H1 (cell line): Measurements from ENCODE around the gene AMN1. TPM values are rescaled to one million over a fixed set of nuclear protein-coding genes. Genes with fewer than 3 reads are reported as not detected.
A peak's percentile ranks its signal among the peaks of the same experiment; 100 is the strongest.

Experiments
- CTCF ChIA-PET: fragments of 300-600 bp; sonication (Branson Sonifier 250); formaldehyde crosslinking; loops from one replicate; lab custom pipeline; 2021; ENCODE audit not compliant: partially characterized antibody; lab: Charles Lee
- POLR2A ChIA-PET: fragments of 300-600 bp; sonication (Branson Sonifier 250); formaldehyde crosslinking; loops from one replicate; lab custom pipeline; 2021; ENCODE audit warnings: inconsistent platforms; ENCODE audit not compliant: partially characterized antibody; lab: Charles Lee
- DNase-seq, 2 experiments: peaks; one replicate each; pipeline versions ENCODE4 v3.0.0 to v3.0.0-alpha.2; 2010 to 2022; ENCODE audit warnings: low spot score in 2 of 2, low read depth in 1 of 2, mixed read lengths in 1 of 2
- FAIRE-seq: peaks from 2 replicates; lab custom pipeline; 2011; peaks lifted over from hg19 to GRCh38; lab: Jason Lieb, UNC
- H2AFZ ChIP-seq: 2 replicates; pipeline ENCODE4 v1.8.1; 2012; ENCODE audit warnings: low read length, inconsistent platforms
- H2AK5ac ChIP-seq: 2 replicates; pipeline ENCODE4 v1.6.1; 2013; ENCODE audit warnings: low read depth, low read length
- H2BK120ac ChIP-seq: replicated peaks from 2 replicates; pipeline ENCODE3; 2013; ENCODE audit warnings: low read depth, low read length, inconsistent platforms
- H2BK12ac ChIP-seq: 2 replicates; pipeline ENCODE4 v1.6.1; 2013; ENCODE audit warnings: low read depth, low read length
- H2BK15ac ChIP-seq: 2 replicates; pipeline ENCODE4 v1.6.1; 2013; ENCODE audit warnings: low read length
- H2BK20ac ChIP-seq: 2 replicates; pipeline ENCODE4 v1.6.1; 2013; ENCODE audit warnings: low read length
- H2BK5ac ChIP-seq: 2 replicates; pipeline ENCODE4 v1.6.1; 2013; ENCODE audit warnings: low read depth, low read length
- H3K14ac ChIP-seq: 2 replicates; pipeline ENCODE4 v1.6.1; 2013; ENCODE audit warnings: inconsistent platforms; ENCODE audit not compliant: insufficient read length
- H3K18ac ChIP-seq: 2 replicates; pipeline ENCODE4 v1.6.1; 2013; ENCODE audit warnings: low read length; ENCODE audit errors: extremely low read depth
- H3K23ac ChIP-seq: 2 replicates; pipeline ENCODE4 v1.6.1; 2013; ENCODE audit warnings: inconsistent platforms; ENCODE audit not compliant: insufficient read length
- H3K23me2 ChIP-seq: 2 replicates; pipeline ENCODE4 v1.6.1; 2013; ENCODE audit warnings: low read depth, low read length
- H3K27ac ChIP-seq: 2 replicates; pipeline ENCODE4 v1.6.1; 2011; ENCODE audit warnings: low read depth, low read length, inconsistent platforms
- H3K27me3 ChIP-seq, 4 experiments: replicated peaks in 1 of 4; 1 replicate in 1 of 4; 2 replicates in 3 of 4; pipeline versions ENCODE4 v1.6.1 to v1.8.1; 2011 to 2013; ENCODE audit warnings: low read length in 3 of 4, mild to moderate bottlenecking in 3 of 4, inconsistent platforms in 2 of 4, mixed read lengths in 2 of 4, moderate library complexity in 1 of 4; ENCODE audit not compliant: control insufficient read depth in 3 of 4, insufficient read depth in 3 of 4; ENCODE audit errors: extremely low read depth in 1 of 4
- H3K36me3 ChIP-seq, 4 experiments: 2 replicates each; pipeline versions ENCODE4 v1.6.1 to v1.8.1; 2011 to 2013; ENCODE audit warnings: mild to moderate bottlenecking in 4 of 4, low read length in 3 of 4, moderate library complexity in 2 of 4, control low read depth in 1 of 4, inconsistent platforms in 1 of 4; ENCODE audit not compliant: insufficient read depth in 4 of 4, control insufficient read depth in 2 of 4
- H3K4ac ChIP-seq: replicated peaks from 2 replicates; pipeline ENCODE3; 2013; ENCODE audit warnings: low read length, low read depth, mixed read lengths, inconsistent platforms; ENCODE audit not compliant: insufficient read length
- H3K4me1 ChIP-seq, 4 experiments: replicated peaks in 1 of 4; 1 replicate in 1 of 4; 2 replicates in 3 of 4; pipeline versions ENCODE4 v1.6.1 to v1.8.1; 2011 to 2013; ENCODE audit warnings: low read length in 3 of 4, inconsistent platforms in 2 of 4, mixed read lengths in 1 of 4; ENCODE audit not compliant: insufficient read depth in 4 of 4, control insufficient read depth in 3 of 4
- H3K4me2 ChIP-seq, 2 experiments: 2 replicates each; pipeline versions ENCODE4 v1.6.1 to v1.8.1; 2011 to 2013; ENCODE audit warnings: low read depth in 2 of 2, low read length in 2 of 2, control low read depth in 1 of 2, inconsistent platforms in 1 of 2, mild to moderate bottlenecking in 1 of 2; ENCODE audit not compliant: insufficient read depth in 1 of 2
- H3K4me3 ChIP-seq, 4 experiments: fragments of 200-600, 300-600 bp in 1 of 4; sonication (generic), shearing (Covaris generic), sonication (Bioruptor Twin) in 1 of 4; 2 replicates each; pipeline versions ENCODE4 v1.5.1 to v1.8.1; 2011 to 2016; ENCODE audit warnings: low read length in 4 of 4, low read depth in 3 of 4, control low read depth in 2 of 4, inconsistent platforms in 2 of 4, mild to moderate bottlenecking in 2 of 4, mixed read lengths in 1 of 4, moderate library complexity in 1 of 4; ENCODE audit not compliant: insufficient read depth in 2 of 4; ENCODE audit errors: extremely low read depth in 1 of 4
- H3K56ac ChIP-seq: replicated peaks from 2 replicates; pipeline ENCODE3; 2013; ENCODE audit warnings: low read depth, mild to moderate bottlenecking, mixed read lengths, low read length, inconsistent platforms; ENCODE audit not compliant: insufficient read length
- H3K79me1 ChIP-seq: 2 replicates; pipeline ENCODE4 v1.6.1; 2013; ENCODE audit warnings: low read depth, low read length, control low read depth
- H3K79me2 ChIP-seq, 2 experiments: 2 replicates each; pipeline versions ENCODE4 v1.6.1 to v1.8.1; 2012 to 2013; ENCODE audit warnings: low read length in 2 of 2, mild to moderate bottlenecking in 2 of 2, inconsistent platforms in 1 of 2; ENCODE audit not compliant: insufficient read depth in 2 of 2, control insufficient read depth in 1 of 2
- H3K9ac ChIP-seq, 4 experiments: replicated peaks in 1 of 4; 1 replicate in 1 of 4; 2 replicates in 3 of 4; pipeline versions ENCODE4 v1.6.1 to v1.8.1; 2011 to 2013; ENCODE audit warnings: low read depth in 3 of 4, low read length in 3 of 4, control low read depth in 2 of 4, mild to moderate bottlenecking in 2 of 4, moderate library complexity in 2 of 4, inconsistent platforms in 1 of 4; ENCODE audit errors: extremely low read depth in 1 of 4
- H3K9me3 ChIP-seq, 2 experiments: 2 replicates each; pipeline versions ENCODE4 v1.6.1 to v1.8.1; 2012 to 2013; ENCODE audit warnings: mild to moderate bottlenecking in 2 of 2, moderate library complexity in 2 of 2, control low read depth in 1 of 2, inconsistent platforms in 1 of 2, low read depth in 1 of 2, low read length in 1 of 2, mixed read lengths in 1 of 2; ENCODE audit not compliant: insufficient read depth in 2 of 2
- H4K20me1 ChIP-seq, 2 experiments: replicated peaks in 1 of 2; 2 replicates each; pipeline versions ENCODE3 to v1.8.1; 2011 to 2013; ENCODE audit warnings: inconsistent platforms in 2 of 2, low read length in 2 of 2, mild to moderate bottlenecking in 1 of 2; ENCODE audit not compliant: insufficient read depth in 2 of 2, control insufficient read depth in 1 of 2
- H4K5ac ChIP-seq: 2 replicates; pipeline ENCODE4 v1.6.1; 2013; ENCODE audit warnings: low read length, low read depth, mixed read lengths, inconsistent platforms; ENCODE audit not compliant: insufficient read length
- H4K8ac ChIP-seq: 2 replicates; pipeline ENCODE4 v1.8.0; 2013; ENCODE audit warnings: mild to moderate bottlenecking, moderate library complexity, low read length, inconsistent platforms; ENCODE audit not compliant: insufficient read depth; ENCODE audit errors: extremely low read depth
- H4K91ac ChIP-seq: replicated peaks from 2 replicates; pipeline ENCODE3; 2013; ENCODE audit warnings: low read length, mixed read lengths, inconsistent platforms; ENCODE audit not compliant: insufficient read length
- CREB1 ChIP-seq: IDR thresholded peaks from 2 replicates; pipeline ENCODE4 v1.6.1; 2012; ENCODE audit warnings: inconsistent platforms
- EZH2 ChIP-seq: fragments of 200-600 bp; sonication (generic); IDR thresholded peaks from 2 replicates; pipeline ENCODE4 v1.7.1; 2012; ENCODE audit warnings: low read depth, mild to moderate bottlenecking, moderate library complexity, low read length, inconsistent platforms; ENCODE audit not compliant: severe bottlenecking
- JUN ChIP-seq: IDR thresholded peaks from 2 replicates; pipeline ENCODE4 v1.6.1; 2011; ENCODE audit warnings: low read depth, mild to moderate bottlenecking, improper control_type of control experiment, low read length
- KDM1A ChIP-seq: fragments of 200-600, 300-600 bp; sonication (generic); IDR thresholded peaks from 2 replicates; pipeline ENCODE4 v1.7.1; 2016; ENCODE audit warnings: mild to moderate bottlenecking, low read length, borderline replicate concordance
- SAP30 ChIP-seq: fragments of 300-600 bp; sonication (generic); IDR thresholded peaks from 2 replicates; pipeline ENCODE4 v1.7.1; 2012; ENCODE audit warnings: low read length, moderate library complexity, mild to moderate bottlenecking, inconsistent platforms; ENCODE audit not compliant: insufficient read depth, insufficient replicate concordance
- TBP ChIP-seq: IDR thresholded peaks from 2 replicates; pipeline ENCODE4 v1.6.1; 2011; ENCODE audit warnings: low read depth, low read length, improper control_type of control experiment
- ZNF274 ChIP-seq: IDR thresholded peaks from 2 replicates; pipeline ENCODE4 v1.7.0; 2012; ENCODE audit warnings: low read length, borderline replicate concordance; ENCODE audit errors: extremely low read depth
- WGBS, 2 experiments: shearing (Covaris generic) in 1 of 2; methylation state at CpG; one replicate each; pipeline versions ENCODE4 v1.1.6 to v1.1.7; 2013 to 2015; ENCODE audit warnings: low lambda C conversion rate in 2 of 2, mixed read lengths in 2 of 2, inconsistent platforms in 1 of 2, low coverage in 1 of 2, missing lambda C conversion rate in 1 of 2; ENCODE audit not compliant: insufficient replicate concordance in 2 of 2, insufficient coverage in 1 of 2, insufficient read length in 1 of 2; ENCODE audit errors: extremely low coverage in 1 of 2, missing lambda C conversion rate in 1 of 2; 5-methylcytosine and 5-hydroxymethylcytosine counted together
- polyA plus RNA-seq, 7 experiments: library from polyadenylated mRNA; depleted of rRNA in 3 of 7; stranded (reverse) in 5 of 7; unstranded in 2 of 7; fragments of >200 nt in 5 of 7; fragments of 200-250 nt in 2 of 7; gene quantifications; 1 replicate in 5 of 7; 2 replicates in 1 of 7; 4 replicates in 1 of 7; pipeline versions ENCODE4 v1.2.1 to v1.2.3, GENCODE V29; 2011 to 2013; ENCODE audit warnings: missing spikeins in 2 of 7, mixed read lengths in 2 of 7
- total RNA-seq: library from RNA; stranded (reverse); fragmentation: NEBNext Ultra II Directional; extraction: Animal tissue kit (Norgen Biotek cat#: 25700); gene quantifications from 2 replicates; pipeline ENCODE4 v1.2.1, GENCODE V29; 2021

AMN1 gene
- total and polyA plus RNA-seq, 2 of the 8 experiments (the other 6 are each of a cell fraction or from before 2014, with no cell fraction given), result 7.5 to 13.8 TPM

DNA sequence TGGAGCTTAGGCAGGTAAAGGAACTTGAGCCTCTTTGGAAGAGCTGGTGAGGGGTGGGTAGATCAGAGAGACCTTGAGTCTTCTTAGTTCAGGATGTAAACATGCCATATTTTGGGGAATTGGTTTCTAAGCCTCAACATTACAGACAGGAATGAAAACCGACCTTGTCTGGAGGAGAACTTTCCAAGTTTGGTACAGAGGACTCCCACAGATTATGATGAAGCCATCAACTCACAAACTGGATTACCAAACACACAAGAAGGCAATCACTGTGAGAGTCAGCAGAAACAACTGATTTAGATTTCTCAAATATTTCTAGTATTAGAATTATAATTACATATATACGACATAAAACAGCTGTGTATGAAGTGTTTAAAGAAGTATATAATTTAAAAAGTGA lies 22.3 kb upstream of the AMN1 start:
- Histone ChIP-seq H2BK20ac (peak overlapping the region; percentile 13; the same call in 1 of the 2 replicates), H2AFZ (no peak overlapping the region), H3K4me1 (peaks cover 0 to 11% (median 6%) of the 10 kb centered on the region in 4 experiments; a peak in 4 of 7 replicates), H2BK15ac (no peak overlapping the region), H2AK5ac (no peak overlapping the region), H3K4ac (peak overlapping the region; percentile 76), H3K36me3 (no peaks in the 10 kb centered on the region), H4K91ac (peak overlapping the region; percentile 64), H4K5ac (no peak overlapping the region), H4K20me1 (no peaks in the 10 kb centered on the region), H3K4me2 (no peak overlapping the region), H2BK120ac (peak overlapping the region; percentile 83), H3K14ac (no peak overlapping the region), H3K18ac (0 out of 2 replicates have a peak overlapping the region, but pooled peaks have one; percentile 4), H3K23me2 (no peaks in the 10 kb centered on the region; the same call in 1 of the 2 replicates), H3K79me1 (no peaks in the 10 kb centered on the region), H3K9me3 (no peaks in the 10 kb centered on the region), H3K9ac (no peak overlapping the region), H3K27ac (no peak overlapping the region), H2BK12ac (peak overlapping the region; percentile 22; the same call in 1 of the 2 replicates), H3K4me3 (no peak overlapping the region), H3K79me2 (no peaks in the 10 kb centered on the region), H3K27me3 (no peaks in the 10 kb centered on the region), H2BK5ac (no peak overlapping the region), H3K23ac (no peak overlapping the region), H3K56ac (no peak overlapping the region), H4K8ac (no peak overlapping the region)
- ChIA-PET POLR2A (no interaction called here), CTCF (interaction anchor here (1.0 to 1.1 kb wide), 2 partner anchors 28 to 99 kb away, joined by 3 to 6 read pairs; no protein-coding TSS in a partner anchor)
- TF ChIP-seq ZNF274, result no peak
- no peak for TF ChIP-seq CREB1
- TF ChIP-seq SAP30, result no peak
- TF ChIP-seq TBP, result no peak
- no peak for TF ChIP-seq JUN
- TF ChIP-seq KDM1A, result no peak
- TF ChIP-seq EZH2, result no peak
- no peak for DNase-seq
- FAIRE-seq, result no peak
- WGBS, 2 experiments, result 81% methylated on average over 2 of the region's 2 CpGs; no CpG with 5 or more reads in 1 of the 2 experiments
